GM13976 (cell line): ENCODE data around the gene CDC42EP4.

ENCODE experiments used
- DNase-seq: peaks from one replicate; pipeline ENCODE4 v3.0.0; 2012; ENCODE audit warnings: low spot score
- in situ Hi-C: fragments of 300-500 bp; cut with MboI; formaldehyde crosslinking; loops from one replicate; pipeline ENCODE4 v1.12.0; 2022; ENCODE audit warnings: low sequenced_read_pairs, mixed read lengths, inconsistent platforms; ENCODE audit not compliant: unreplicated experiment
- TF ChIP-seq, protein P1 (sequence below): IDR thresholded peaks from 2 replicates; pipeline ENCODE4 v1.5.1; 2012; ENCODE audit warnings: borderline replicate concordance, mild to moderate bottlenecking; ENCODE audit not compliant: insufficient read depth; ENCODE audit errors: extremely low read depth, missing control alignments, control extremely low read depth

CDC42EP4 gene

DNA sequence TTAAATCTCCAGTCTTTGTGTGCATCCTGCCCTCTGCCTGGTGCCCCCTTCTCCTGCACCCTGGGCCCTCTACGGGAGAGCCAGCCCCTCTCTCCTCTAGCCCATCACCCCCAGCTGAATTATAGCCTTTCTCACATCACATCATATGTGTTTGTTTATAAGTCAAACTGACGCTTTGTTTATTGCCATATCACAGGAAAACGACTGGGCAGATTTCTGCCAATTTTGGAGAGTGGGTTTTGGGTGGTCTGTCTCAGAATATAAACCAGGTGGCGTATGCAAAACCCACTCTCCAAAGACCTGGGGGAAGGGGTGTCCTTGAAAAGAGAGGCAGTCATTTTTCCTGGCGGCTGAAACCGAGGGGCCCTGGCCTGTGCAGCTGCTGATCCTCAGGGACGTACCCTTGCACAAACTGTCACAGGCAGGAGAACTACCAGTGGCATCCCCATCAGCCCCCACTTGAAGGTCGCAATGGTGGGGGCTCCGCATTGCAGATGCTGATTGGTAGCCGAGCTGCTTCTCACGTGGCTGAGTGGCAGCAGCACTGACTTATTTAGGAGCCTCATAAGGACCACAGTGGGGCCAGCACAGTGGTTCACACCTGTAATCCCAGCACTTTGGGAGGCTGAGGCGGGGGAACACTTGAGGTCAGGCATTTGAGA, 34.8 kb upstream of the CDC42EP4 start:
- TF ChIP-seq, protein P1, sequence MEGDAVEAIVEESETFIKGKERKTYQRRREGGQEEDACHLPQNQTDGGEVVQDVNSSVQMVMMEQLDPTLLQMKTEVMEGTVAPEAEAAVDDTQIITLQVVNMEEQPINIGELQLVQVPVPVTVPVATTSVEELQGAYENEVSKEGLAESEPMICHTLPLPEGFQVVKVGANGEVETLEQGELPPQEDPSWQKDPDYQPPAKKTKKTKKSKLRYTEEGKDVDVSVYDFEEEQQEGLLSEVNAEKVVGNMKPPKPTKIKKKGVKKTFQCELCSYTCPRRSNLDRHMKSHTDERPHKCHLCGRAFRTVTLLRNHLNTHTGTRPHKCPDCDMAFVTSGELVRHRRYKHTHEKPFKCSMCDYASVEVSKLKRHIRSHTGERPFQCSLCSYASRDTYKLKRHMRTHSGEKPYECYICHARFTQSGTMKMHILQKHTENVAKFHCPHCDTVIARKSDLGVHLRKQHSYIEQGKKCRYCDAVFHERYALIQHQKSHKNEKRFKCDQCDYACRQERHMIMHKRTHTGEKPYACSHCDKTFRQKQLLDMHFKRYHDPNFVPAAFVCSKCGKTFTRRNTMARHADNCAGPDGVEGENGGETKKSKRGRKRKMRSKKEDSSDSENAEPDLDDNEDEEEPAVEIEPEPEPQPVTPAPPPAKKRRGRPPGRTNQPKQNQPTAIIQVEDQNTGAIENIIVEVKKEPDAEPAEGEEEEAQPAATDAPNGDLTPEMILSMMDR: no peak
- no peak for DNase-seq
- in situ Hi-C loops: no loop called here

DNA sequence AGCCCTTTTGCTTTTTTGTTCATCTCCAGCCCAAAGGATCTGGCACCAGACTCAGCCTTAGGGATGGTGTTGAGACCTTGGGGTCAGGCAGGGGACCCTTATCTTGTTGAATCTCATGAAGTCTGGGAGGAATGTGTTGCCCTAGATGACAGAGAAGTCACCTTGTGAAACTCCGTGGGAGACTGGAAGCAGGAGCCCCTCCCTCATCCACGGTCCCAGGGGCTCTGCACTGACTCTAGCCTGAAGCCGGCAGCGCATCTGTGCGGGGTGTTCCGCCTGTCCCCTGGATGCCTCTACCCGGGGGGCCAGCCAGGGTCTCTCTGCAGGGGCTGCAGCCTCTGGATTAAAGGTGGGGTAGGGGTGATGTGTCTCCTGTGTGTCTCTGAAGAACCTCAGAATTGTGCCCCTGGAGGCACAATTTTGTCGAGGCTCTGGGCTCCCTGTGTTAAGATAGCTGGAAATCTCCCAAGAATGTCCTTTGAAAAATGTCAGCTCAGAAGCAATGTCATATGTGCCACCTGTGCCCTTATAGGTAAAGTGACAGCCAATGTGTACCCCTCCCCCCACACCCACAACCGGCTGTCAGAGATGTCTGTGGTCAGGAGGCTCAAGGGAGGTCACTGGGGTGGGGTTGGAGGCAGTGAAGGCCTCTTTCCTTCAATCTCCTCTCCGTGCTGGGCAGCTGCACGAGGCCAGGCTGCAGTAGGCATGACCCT, 32.1 kb upstream of the CDC42EP4 start:
- no peak for DNase-seq
- TF ChIP-seq, protein P1: no peak
- in situ Hi-C loops: no loop called here

GRCh38 chr17:73343168-73343634, 31.4 kb upstream of the CDC42EP4 start:
- DNase-seq: no peak
- in situ Hi-C loops: no loop called here
- TF ChIP-seq, protein P1: no peak

DNA sequence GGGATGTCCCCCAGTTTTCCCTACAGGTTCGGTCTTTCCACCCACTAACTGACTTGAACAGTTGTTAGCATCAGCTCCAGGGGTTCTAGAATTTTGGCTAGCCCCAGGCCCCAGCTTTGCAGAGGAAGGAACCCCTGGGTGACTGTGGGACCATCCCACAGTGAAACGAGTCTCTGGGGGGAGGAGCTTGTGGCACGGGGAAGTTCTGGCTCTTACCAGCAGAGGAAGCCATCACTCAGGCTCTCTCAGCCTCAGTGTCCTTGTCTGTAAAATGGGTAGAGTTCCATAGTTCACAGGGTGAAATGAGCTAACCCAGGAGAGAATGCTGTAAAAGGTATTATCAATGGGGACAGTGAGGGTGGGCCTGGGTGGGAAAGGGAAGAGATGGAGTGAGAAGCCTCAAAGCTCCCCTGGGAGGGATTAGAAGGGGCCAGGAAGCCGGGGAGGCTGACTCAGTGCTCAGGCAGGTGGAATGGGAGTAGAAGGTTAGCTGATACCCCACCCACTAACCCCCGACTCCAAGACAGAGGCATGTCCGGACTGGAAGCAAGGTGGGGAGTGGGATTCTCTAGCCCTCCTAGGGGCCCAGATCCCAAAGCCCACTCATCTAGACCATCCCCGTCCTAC, 30.9 kb upstream of the CDC42EP4 start:
- TF ChIP-seq, protein P1: no peak
- in situ Hi-C loops: no loop called here
- DNase-seq: no peak

DNA sequence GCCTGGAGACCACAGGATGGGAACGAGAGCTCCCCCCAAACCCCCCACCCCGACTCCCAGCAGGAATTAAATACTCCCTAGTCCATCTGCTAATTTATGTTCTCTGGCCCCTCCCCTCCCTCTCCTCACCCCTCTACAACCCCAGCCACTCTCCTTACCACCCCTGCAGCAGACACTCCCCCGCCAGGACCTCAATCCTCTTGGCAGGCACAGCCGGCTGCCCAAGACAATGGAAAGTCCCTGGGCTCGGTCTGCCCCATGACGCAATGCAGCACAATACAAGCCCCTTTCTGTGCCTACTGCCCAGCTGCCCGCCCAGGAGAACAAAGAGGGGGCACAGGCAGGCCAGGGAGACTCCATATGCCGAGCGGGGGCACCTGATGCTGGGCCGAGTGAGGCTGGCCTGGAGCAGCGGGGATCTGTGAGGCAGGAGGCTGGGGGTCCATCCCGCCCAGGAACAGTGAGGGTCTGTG, 30.3 kb upstream of the CDC42EP4 start:
- in situ Hi-C loops: no loop called here
- no peak for DNase-seq
- TF ChIP-seq, protein P1: no peak

GRCh38 chr17:73341350-73342049, 29.7 kb upstream of the CDC42EP4 start:
- TF ChIP-seq, protein P1: no peak
- DNase-seq: no peak
- in situ Hi-C loops: no loop called here
